ENCODE results near the gene ANAPC5. TPM values are rescaled to one million over a fixed set of nuclear protein-coding genes. Genes with fewer than 3 reads are reported as not detected.

Gene ANAPC5
- total RNA-seq, result 100 to 1,000 TPM; 101 to 381 (median 139) TPM

- peaks cover 0 to 4% (median 0%) of the 10 kb centered on the region in 3 donors for H3K36me3 ChIP-seq
- DNase-seq, result peak; percentile 93 to 97 (median 94)
- H3K9me3 ChIP-seq, result no peaks in the 10 kb centered on the region
- H3K4me1 ChIP-seq, result peaks cover 0 to 7% (median 3%) of the 10 kb centered on the region in 4 donors
- TF ChIP-seq CTCF (IDR thresholded peaks at IDR 0.05) (peak in 3 of 6 experiments; percentile 1 to 31 (median 15)), POLR2A (IDR thresholded peaks at IDR 0.05) (peak; percentile 83 to 92)
- peak within 1 kb of the TSS; percentile 47 to 95 (median 86) for H3K4me3 ChIP-seq
- no peaks in the 10 kb centered on the region for H3K27me3 ChIP-seq
- peak within 1 kb of the TSS; percentile 55 to 89 (median 82) for H3K27ac ChIP-seq
Measured at GRCh38 chr12:121351820-121352681, at the start of gene ANAPC5. ANAPC5 (minus strand) TSS chr12:121352411; CDS start chr12:121352340, 71 bp downstream.

- peak in 2 of 3 donors; percentile 30 to 64 for DNase-seq
- Histone ChIP-seq H3K9me3 (no peaks in the 10 kb centered on the region), H3K27me3 (no peaks in the 10 kb centered on the region), H3K36me3 (peaks cover 0 to 9% (median 0%) of the 10 kb centered on the region in 3 donors), H3K4me3 (peak overlapping the region; percentile 68 to 99 (median 78)), H3K4me1 (peaks cover 0 to 21% (median 2%) of the 10 kb centered on the region in 4 donors), H3K27ac (peak overlapping the region; percentile 87 to 98 (median 92))
- TF ChIP-seq POLR2A (IDR thresholded peaks at IDR 0.05) (peak in 1 of 2 donors; percentile 52), CTCF (IDR thresholded peaks at IDR 0.05) (no peak)
Measured at GRCh38 chr12:121400332-121401139, 48.3 kb upstream of the ANAPC5 start.

GRCh38 chr12:121399391-121400331 is 47.5 kb upstream of the ANAPC5 start, which contains the start of gene RNF34:
RNF34 (plus strand) TSS chr12:121400118; CDS start chr12:121400213, 95 bp downstream.
- TF ChIP-seq CTCF (IDR thresholded peaks at IDR 0.05) (peak in 2 of 6 experiments; percentile 7 to 25), POLR2A (IDR thresholded peaks at IDR 0.05) (peak; percentile 97 to 99)
- Histone ChIP-seq H3K4me1 (peaks cover 0 to 21% (median 2%) of the 10 kb centered on the region in 4 donors), H3K9me3 (no peaks in the 10 kb centered on the region), H3K36me3 (no peaks in the 10 kb centered on the region), H3K4me3 (peak within 1 kb of the TSS; percentile 68 to 99 (median 78)), H3K27me3 (no peaks in the 10 kb centered on the region), H3K27ac (peak within 1 kb of the TSS; percentile 87 to 98 (median 92))
- DNase-seq, result peak; percentile 98 to 100 (median 100)

- H3K9me3 ChIP-seq, result no peaks in the 10 kb centered on the region
- no peak overlapping the region for H3K4me3 ChIP-seq
- H3K4me1 ChIP-seq, result peaks cover 0 to 21% (median 2%) of the 10 kb centered on the region in 4 donors
- DNase-seq, result no peak
- H3K27ac ChIP-seq, result no peak overlapping the region
- no peaks in the 10 kb centered on the region for H3K36me3 ChIP-seq
- TF ChIP-seq POLR2A (IDR thresholded peaks at IDR 0.05) (no peak), CTCF (IDR thresholded peaks at IDR 0.05) (no peak)
- H3K27me3 ChIP-seq, result no peaks in the 10 kb centered on the region
Measured at GRCh38 chr12:121398355-121398754, 46.1 kb upstream of the ANAPC5 start.

Data from Peyer's patch (tissue), 4 donors.